HG03196 (cell line): ENCODE results near the gene SLC38A8.

Experiments used
- ATAC-seq: cut with Tn5 transposase; IDR thresholded peaks from one replicate; pipeline ENCODE4 v1.9.1; 2021; ENCODE audit not compliant: unreplicated experiment

SLC38A8 gene

GRCh38 chr16:84068783-84069462 is 26.3 kb upstream of the SLC38A8 start:
- no peak for ATAC-seq

GRCh38 chr16:84068041-84068440 is 25.4 kb upstream of the SLC38A8 start:
- no peak for ATAC-seq

GRCh38 chr16:84067640-84068039 is 25.0 kb upstream of the SLC38A8 start:
- ATAC-seq, result no peak

GRCh38 chr16:84065536-84066132 is 23.0 kb upstream of the SLC38A8 start:
- no peak for ATAC-seq

GRCh38 chr16:84063980-84064379 is 21.4 kb upstream of the SLC38A8 start:
- no peak for ATAC-seq

- no peak for ATAC-seq
Measured at GRCh38 chr16:84062734-84063640, 20.4 kb upstream of the SLC38A8 start.

- ATAC-seq, result no peak
Measured at GRCh38 chr16:84061236-84061819, 18.7 kb upstream of the SLC38A8 start.

- ATAC-seq, result no peak
Measured at GRCh38 chr16:84059946-84060901, 17.6 kb upstream of the SLC38A8 start.

- ATAC-seq, result no peak
Measured at GRCh38 chr16:84059111-84059510, 16.5 kb upstream of the SLC38A8 start.

GRCh38 chr16:84058664-84059063 is 16.1 kb upstream of the SLC38A8 start:
- no peak for ATAC-seq

GRCh38 chr16:84058211-84058610 is 15.6 kb upstream of the SLC38A8 start:
- ATAC-seq, result no peak

GRCh38 chr16:84056933-84057332 is 14.3 kb upstream of the SLC38A8 start:
- no peak for ATAC-seq

GRCh38 chr16:84055801-84056634 is 13.4 kb upstream of the SLC38A8 start:
- no peak for ATAC-seq

GRCh38 chr16:84055366-84055765 is 12.8 kb upstream of the SLC38A8 start:
- no peak for ATAC-seq

GRCh38 chr16:84054916-84055315 is 12.3 kb upstream of the SLC38A8 start:
- no peak for ATAC-seq

GRCh38 chr16:84054271-84054670 is 11.7 kb upstream of the SLC38A8 start:
- ATAC-seq, result no peak

GRCh38 chr16:84053237-84053636 is 10.6 kb upstream of the SLC38A8 start:
- ATAC-seq, result no peak

- ATAC-seq, result no peak
Measured at GRCh38 chr16:84052071-84052622, 9.6 kb upstream of the SLC38A8 start.

- no peak for ATAC-seq
Measured at GRCh38 chr16:84050316-84050715, 7.7 kb upstream of the SLC38A8 start.
